ENCODE results near the gene ULBP1. TPM values are rescaled to one million over a fixed set of nuclear protein-coding genes. Genes with fewer than 3 reads are reported as not detected.
A peak's percentile ranks its signal among the peaks of the same experiment; 100 is the strongest.
"Not testable (repeated sequence)": the region's sequence is repeated elsewhere in the genome, so short reads cannot be mapped to it uniquely, and the experiment has no call there.

Gene ULBP1
- total RNA-seq, 2 donors from 2014 or later, result 0.14 TPM; not detected in 1

DNA sequence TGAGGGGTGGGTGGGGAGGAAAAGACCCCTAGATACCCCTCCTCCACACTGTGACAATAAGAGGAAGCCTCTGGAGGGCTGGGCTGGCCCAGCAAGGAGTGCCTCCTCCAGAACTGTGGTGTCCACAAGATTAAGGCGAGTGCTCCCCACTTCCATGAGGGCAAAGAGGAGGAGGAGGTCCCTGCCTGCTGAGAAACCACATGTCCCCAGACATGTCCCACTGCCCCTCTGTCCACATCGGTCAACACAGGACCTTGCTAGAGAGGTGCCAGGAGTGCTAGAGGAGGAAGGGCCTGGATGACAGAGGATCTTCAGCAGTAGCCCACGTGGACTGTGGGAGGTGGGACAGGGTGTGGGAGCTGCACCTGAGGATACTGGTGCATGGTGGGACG lies 43.9 kb upstream of the ULBP1 start:
- Histone ChIP-seq H3K27ac (no peak overlapping the region), H3K36me3 (no peaks in the 10 kb centered on the region), H3K9me3 (no peaks in the 10 kb centered on the region), H3K4me3 (no peak overlapping the region), H3K27me3 (replicated peaks; ENCODE audit: insufficient read depth) (no peaks in the 10 kb centered on the region), H3K4me1 (ENCODE audit: control insufficient read depth in 1 of 2, low read depth in 2 of 2) (peaks cover 4 to 11% of the 10 kb centered on the region in 2 donors)
- ATAC-seq (ENCODE audit: insufficient number of reproducible peaks, low FRiP score, low read depth), result no peak
- TF ChIP-seq CTCF (IDR thresholded peaks at IDR 0.05), result no peak
- no peak for DNase-seq (ENCODE audit: low spot score)

GRCh38 chr6:149921361-149921760 lies 42.4 kb upstream of the ULBP1 start:
- DNase-seq (ENCODE audit: low spot score) (no peak), ATAC-seq (ENCODE audit: insufficient number of reproducible peaks, low FRiP score, low read depth) (no peak)
- H3K9me3 ChIP-seq, result no peaks in the 10 kb centered on the region
- H3K4me1 ChIP-seq (ENCODE audit: control insufficient read depth in 1 of 2, low read depth in 2 of 2), result peaks cover 4 to 12% of the 10 kb centered on the region in 2 donors
- no peaks in the 10 kb centered on the region for H3K27me3 ChIP-seq (replicated peaks; ENCODE audit: insufficient read depth)
- no peak overlapping the region for H3K27ac ChIP-seq
- H3K36me3 ChIP-seq, result no peaks in the 10 kb centered on the region
- no peak overlapping the region for H3K4me3 ChIP-seq
- no peak for TF ChIP-seq CTCF (IDR thresholded peaks at IDR 0.05)

GRCh38 chr6:149922091-149922490 lies 41.7 kb upstream of the ULBP1 start:
- H3K36me3 ChIP-seq; H3K9me3 ChIP-seq; ATAC-seq (ENCODE audit: insufficient number of reproducible peaks, low FRiP score, low read depth); H3K27me3 ChIP-seq (replicated peaks; ENCODE audit: insufficient read depth); H3K27ac ChIP-seq; DNase-seq (ENCODE audit: low spot score): not testable (repeated sequence)
- Histone ChIP-seq H3K4me1 (ENCODE audit: control insufficient read depth in 1 of 2, low read depth in 2 of 2) (peaks cover 4 to 14% of the 10 kb centered on the region in 2 donors), H3K4me3 (peak overlapping the region; percentile 69)

GRCh38 chr6:149922642-149923326 lies 41.0 kb upstream of the ULBP1 start, which contains the start of gene RAET1G:
Gene RAET1G (minus strand): TSS chr6:149923121. CDS start chr6:149923010, 111 bp downstream.
- no peak for TF ChIP-seq CTCF (IDR thresholded peaks at IDR 0.05)
- DNase-seq (ENCODE audit: low spot score) (peak; percentile 79), ATAC-seq (ENCODE audit: insufficient number of reproducible peaks, low FRiP score, low read depth) (peak; percentile 82)
- Histone ChIP-seq H3K27ac (no peak within 1 kb of the TSS), H3K27me3 (replicated peaks; ENCODE audit: insufficient read depth) (no peaks in the 10 kb centered on the region), H3K4me1 (ENCODE audit: control insufficient read depth in 1 of 2, low read depth in 2 of 2) (peaks cover 4 to 14% of the 10 kb centered on the region in 2 donors), H3K9me3 (no peaks in the 10 kb centered on the region), H3K4me3 (peak within 1 kb of the TSS; percentile 69), H3K36me3 (no peaks in the 10 kb centered on the region)

GRCh38 chr6:149923327-149923986 lies 40.3 kb upstream of the ULBP1 start:
- Histone ChIP-seq H3K9me3 (no peaks in the 10 kb centered on the region), H3K4me1 (ENCODE audit: control insufficient read depth in 1 of 2, low read depth in 2 of 2) (peaks cover 4 to 14% of the 10 kb centered on the region in 2 donors), H3K27ac (no peak overlapping the region), H3K4me3 (peak overlapping the region; percentile 69), H3K36me3 (no peaks in the 10 kb centered on the region), H3K27me3 (replicated peaks; ENCODE audit: insufficient read depth) (no peaks in the 10 kb centered on the region)
- no peak for ATAC-seq (ENCODE audit: insufficient number of reproducible peaks, low FRiP score, low read depth)
- no peak for TF ChIP-seq CTCF (IDR thresholded peaks at IDR 0.05)
- no peak for DNase-seq (ENCODE audit: low spot score)

Data from thoracic aorta (tissue), 2 donors.